ENCODE results near the gene FGD2. TPM values are rescaled to one million over a fixed set of nuclear protein-coding genes. Genes with fewer than 3 reads are reported as not detected.
A peak's percentile ranks its signal among the peaks of the same experiment; 100 is the strongest.

The FGD2 gene
- total and polyA plus RNA-seq, 2 experiments from 2014 or later: 0.13 to 0.14 TPM

DNA sequence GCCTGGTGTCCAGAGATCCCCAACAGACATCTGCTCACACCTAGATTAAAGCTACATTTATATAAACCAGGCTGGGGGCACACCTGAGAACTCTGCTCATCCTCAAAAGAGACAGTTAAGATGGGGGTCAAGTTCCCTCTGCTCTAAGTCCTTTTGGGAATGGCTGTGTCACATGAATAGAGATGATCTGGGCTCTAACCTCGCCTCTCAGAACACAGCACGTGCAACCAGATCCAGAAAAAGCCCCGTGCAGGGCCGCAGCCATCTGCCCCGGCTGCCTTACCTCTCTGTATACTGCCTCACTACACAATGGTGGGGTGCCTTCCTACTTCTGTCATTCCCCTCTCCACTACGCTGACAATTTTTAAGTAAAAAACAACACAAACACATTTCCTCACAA is 25.3 kb upstream of the FGD2 start:
- Histone ChIP-seq H4K20me1 (replicated peaks; ENCODE audit: insufficient read depth) (peaks cover 64% of the 10 kb centered on the region), H3F3A (replicated peaks; ENCODE audit: low read depth) (peaks cover 4% of the 10 kb centered on the region; the same call in 1 of the 2 replicates), H3K36me3 (ENCODE audit: insufficient read depth) (peaks cover 26% of the 10 kb centered on the region), H3K27me3 (ENCODE audit: insufficient read depth) (no peaks in the 10 kb centered on the region), H2AFZ (no peak overlapping the region), H3K4me3 (no peak overlapping the region), H3K79me2 (replicated peaks; ENCODE audit: insufficient read depth) (peaks cover 70% of the 10 kb centered on the region), H3K4me2 (no peak overlapping the region; the same call in 1 of the 2 replicates), H3K9me2 (ENCODE audit: insufficient read depth) (no peaks in the 10 kb centered on the region), H3K4me1 (ENCODE audit: insufficient read depth) (peaks cover 50% of the 10 kb centered on the region), H3K27ac (ENCODE audit: low read depth) (peak overlapping the region; percentile 72; the same call in 1 of the 2 replicates)
- H3K4me1 Mint-ChIP-seq: peaks cover 33% of the 10 kb centered on the region
- DNase-seq (ENCODE audit: low spot score) (no peak), ATAC-seq (no peak)
- H3K27me3 Mint-ChIP-seq (ENCODE audit: insufficient read depth, low read depth, poor library complexity): peaks cover 7% of the 10 kb centered on the region
- TF ChIP-seq POLR2AphosphoS5 (IDR thresholded peaks at IDR 0.05; ENCODE audit: low read depth) (no peak), ZNF114 (CRISPR knock-in tag; IDR thresholded peaks at IDR 0.05) (no peak), EZH2phosphoT487 (IDR thresholded peaks at IDR 0.05; ENCODE audit: unreplicated experiment) (no peak)
- TF ChIP-seq, protein P1, sequence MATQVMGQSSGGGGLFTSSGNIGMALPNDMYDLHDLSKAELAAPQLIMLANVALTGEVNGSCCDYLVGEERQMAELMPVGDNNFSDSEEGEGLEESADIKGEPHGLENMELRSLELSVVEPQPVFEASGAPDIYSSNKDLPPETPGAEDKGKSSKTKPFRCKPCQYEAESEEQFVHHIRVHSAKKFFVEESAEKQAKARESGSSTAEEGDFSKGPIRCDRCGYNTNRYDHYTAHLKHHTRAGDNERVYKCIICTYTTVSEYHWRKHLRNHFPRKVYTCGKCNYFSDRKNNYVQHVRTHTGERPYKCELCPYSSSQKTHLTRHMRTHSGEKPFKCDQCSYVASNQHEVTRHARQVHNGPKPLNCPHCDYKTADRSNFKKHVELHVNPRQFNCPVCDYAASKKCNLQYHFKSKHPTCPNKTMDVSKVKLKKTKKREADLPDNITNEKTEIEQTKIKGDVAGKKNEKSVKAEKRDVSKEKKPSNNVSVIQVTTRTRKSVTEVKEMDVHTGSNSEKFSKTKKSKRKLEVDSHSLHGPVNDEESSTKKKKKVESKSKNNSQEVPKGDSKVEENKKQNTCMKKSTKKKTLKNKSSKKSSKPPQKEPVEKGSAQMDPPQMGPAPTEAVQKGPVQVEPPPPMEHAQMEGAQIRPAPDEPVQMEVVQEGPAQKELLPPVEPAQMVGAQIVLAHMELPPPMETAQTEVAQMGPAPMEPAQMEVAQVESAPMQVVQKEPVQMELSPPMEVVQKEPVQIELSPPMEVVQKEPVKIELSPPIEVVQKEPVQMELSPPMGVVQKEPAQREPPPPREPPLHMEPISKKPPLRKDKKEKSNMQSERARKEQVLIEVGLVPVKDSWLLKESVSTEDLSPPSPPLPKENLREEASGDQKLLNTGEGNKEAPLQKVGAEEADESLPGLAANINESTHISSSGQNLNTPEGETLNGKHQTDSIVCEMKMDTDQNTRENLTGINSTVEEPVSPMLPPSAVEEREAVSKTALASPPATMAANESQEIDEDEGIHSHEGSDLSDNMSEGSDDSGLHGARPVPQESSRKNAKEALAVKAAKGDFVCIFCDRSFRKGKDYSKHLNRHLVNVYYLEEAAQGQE (IDR thresholded peaks at IDR 0.05; ENCODE audit: unreplicated experiment): no peak
- H3K9me3 Mint-ChIP-seq: no peaks in the 10 kb centered on the region
- H3K36me3 Mint-ChIP-seq (ENCODE audit: low read depth): peaks cover 39% of the 10 kb centered on the region
- H3K27ac Mint-ChIP-seq: peak overlapping the region; percentile 58
- H3K4me3 Mint-ChIP-seq: peak overlapping the region; percentile 8; the same call in 1 of the 3 replicates

DNA sequence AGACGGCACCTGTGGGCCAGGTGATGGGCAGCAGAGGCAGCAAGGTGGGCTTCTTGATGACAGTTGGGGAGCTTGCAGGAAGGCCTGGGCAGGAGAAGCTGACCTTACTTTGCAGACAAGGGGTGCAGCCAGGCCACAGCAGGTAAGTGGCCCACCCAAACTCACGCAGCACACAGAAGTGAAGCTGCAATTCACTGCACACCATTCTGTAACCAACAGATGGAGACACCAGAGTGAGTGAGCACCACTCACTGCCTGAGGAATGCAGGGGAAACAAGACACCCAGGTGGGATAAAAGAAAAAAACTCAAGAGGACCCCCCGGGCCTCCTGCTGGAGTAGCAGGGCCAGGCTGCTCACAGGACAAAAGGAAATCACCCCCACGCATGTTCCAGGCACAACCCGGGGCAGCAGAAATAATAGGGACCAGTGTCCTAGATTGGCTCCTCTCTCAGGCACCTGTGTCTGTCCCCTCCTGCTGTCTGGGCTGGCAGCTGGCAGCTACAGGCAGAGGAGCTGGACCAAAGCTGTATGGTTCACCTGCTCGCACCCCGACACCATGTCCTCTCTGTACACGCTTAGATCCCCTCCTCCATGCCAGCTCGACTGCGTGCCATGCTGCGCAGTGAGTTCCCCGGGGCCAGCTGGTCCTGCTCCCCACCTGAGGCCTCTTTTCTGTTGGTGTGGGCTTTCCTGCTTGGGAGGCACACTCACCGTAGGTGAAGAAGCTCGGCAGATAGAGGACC is 24.4 kb upstream of the FGD2 start:
- Mint-ChIP-seq H3K27ac (peak overlapping the region; percentile 58), H3K27me3 (ENCODE audit: insufficient read depth, low read depth, poor library complexity) (peaks cover 9% of the 10 kb centered on the region)
- peaks cover 78% of the 10 kb centered on the region for H3K79me2 ChIP-seq (replicated peaks; ENCODE audit: insufficient read depth)

More for the DNA sequence above, 24.4 kb upstream of the FGD2 start:
- ATAC-seq (peak; percentile 41), DNase-seq (ENCODE audit: low spot score) (peak; percentile 73)
- no peak overlapping the region; the same call in 2 of the 3 replicates for H3K4me3 Mint-ChIP-seq
- TF ChIP-seq, protein P2, sequence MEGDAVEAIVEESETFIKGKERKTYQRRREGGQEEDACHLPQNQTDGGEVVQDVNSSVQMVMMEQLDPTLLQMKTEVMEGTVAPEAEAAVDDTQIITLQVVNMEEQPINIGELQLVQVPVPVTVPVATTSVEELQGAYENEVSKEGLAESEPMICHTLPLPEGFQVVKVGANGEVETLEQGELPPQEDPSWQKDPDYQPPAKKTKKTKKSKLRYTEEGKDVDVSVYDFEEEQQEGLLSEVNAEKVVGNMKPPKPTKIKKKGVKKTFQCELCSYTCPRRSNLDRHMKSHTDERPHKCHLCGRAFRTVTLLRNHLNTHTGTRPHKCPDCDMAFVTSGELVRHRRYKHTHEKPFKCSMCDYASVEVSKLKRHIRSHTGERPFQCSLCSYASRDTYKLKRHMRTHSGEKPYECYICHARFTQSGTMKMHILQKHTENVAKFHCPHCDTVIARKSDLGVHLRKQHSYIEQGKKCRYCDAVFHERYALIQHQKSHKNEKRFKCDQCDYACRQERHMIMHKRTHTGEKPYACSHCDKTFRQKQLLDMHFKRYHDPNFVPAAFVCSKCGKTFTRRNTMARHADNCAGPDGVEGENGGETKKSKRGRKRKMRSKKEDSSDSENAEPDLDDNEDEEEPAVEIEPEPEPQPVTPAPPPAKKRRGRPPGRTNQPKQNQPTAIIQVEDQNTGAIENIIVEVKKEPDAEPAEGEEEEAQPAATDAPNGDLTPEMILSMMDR (conservative IDR thresholded peaks at IDR 0.05; ENCODE audit: low read depth in 2 of 2): peak; percentile 41 to 45
- no peak for TF ChIP-seq NANOG (IDR thresholded peaks at IDR 0.05; ENCODE audit: borderline replicate concordance)
- Histone ChIP-seq H4K20me1 (replicated peaks; ENCODE audit: insufficient read depth) (peaks cover 64% of the 10 kb centered on the region), H3K36me3 (ENCODE audit: insufficient read depth) (peaks cover 17% of the 10 kb centered on the region), H3K9me2 (ENCODE audit: insufficient read depth) (no peaks in the 10 kb centered on the region), H3K4me1 (ENCODE audit: insufficient read depth) (peaks cover 50% of the 10 kb centered on the region), H3F3A (replicated peaks; ENCODE audit: low read depth) (peaks cover 4% of the 10 kb centered on the region; the same call in 1 of the 2 replicates), H3K27ac (ENCODE audit: low read depth) (peak overlapping the region; percentile 72; the same call in 1 of the 2 replicates), H3K4me2 (peak overlapping the region; percentile 57; the same call in 1 of the 2 replicates), H3K27me3 (ENCODE audit: insufficient read depth) (no peaks in the 10 kb centered on the region), H3K4me3 (no peak overlapping the region), H2AFZ (no peak overlapping the region)
- no peaks in the 10 kb centered on the region for H3K9me3 Mint-ChIP-seq
- peaks cover 32% of the 10 kb centered on the region for H3K36me3 Mint-ChIP-seq (ENCODE audit: low read depth)
- H3K4me1 Mint-ChIP-seq: peaks cover 33% of the 10 kb centered on the region
